Sigmoid colon (tissue), 4 donors: ENCODE measurements around the gene ALDH3A2.

ENCODE experiments used
- CTCF ChIP-seq, 4 experiments: fragments of 450-650 bp in 3 of 4; fragments of 200-600 bp in 1 of 4; IDR thresholded peaks; one replicate each; pipeline ENCODE4 v1.5.1; 2016 to 2019; ENCODE audit warnings: antibody characterized with exemption in 4 of 4, mild to moderate bottlenecking in 3 of 4, moderate library complexity in 2 of 4
- EP300 ChIP-seq, 4 donors: sonication (generic); formaldehyde crosslinking; IDR thresholded peaks; one replicate each; pipeline ENCODE4 v1.6.1; 2017; ENCODE audit warnings: antibody characterized with exemption in 4 of 4
- POLR2AphosphoS5 ChIP-seq, 4 donors: sonication (generic); formaldehyde crosslinking; IDR thresholded peaks; one replicate each; pipeline ENCODE4 v1.6.1; 2017; ENCODE audit warnings: antibody characterized with exemption in 4 of 4

- TF ChIP-seq EP300 (IDR thresholded peaks at IDR 0.05), result no peak
- TF ChIP-seq CTCF (IDR thresholded peaks at IDR 0.05), result no peak
- TF ChIP-seq POLR2AphosphoS5 (IDR thresholded peaks at IDR 0.05), result no peak
These were observed 33.7 kb upstream of the ALDH3A2 start for GRCh38 chr17:19614900-19615299.
